ENCODE data around the gene LRRC47.

LRRC47 gene

DNA sequence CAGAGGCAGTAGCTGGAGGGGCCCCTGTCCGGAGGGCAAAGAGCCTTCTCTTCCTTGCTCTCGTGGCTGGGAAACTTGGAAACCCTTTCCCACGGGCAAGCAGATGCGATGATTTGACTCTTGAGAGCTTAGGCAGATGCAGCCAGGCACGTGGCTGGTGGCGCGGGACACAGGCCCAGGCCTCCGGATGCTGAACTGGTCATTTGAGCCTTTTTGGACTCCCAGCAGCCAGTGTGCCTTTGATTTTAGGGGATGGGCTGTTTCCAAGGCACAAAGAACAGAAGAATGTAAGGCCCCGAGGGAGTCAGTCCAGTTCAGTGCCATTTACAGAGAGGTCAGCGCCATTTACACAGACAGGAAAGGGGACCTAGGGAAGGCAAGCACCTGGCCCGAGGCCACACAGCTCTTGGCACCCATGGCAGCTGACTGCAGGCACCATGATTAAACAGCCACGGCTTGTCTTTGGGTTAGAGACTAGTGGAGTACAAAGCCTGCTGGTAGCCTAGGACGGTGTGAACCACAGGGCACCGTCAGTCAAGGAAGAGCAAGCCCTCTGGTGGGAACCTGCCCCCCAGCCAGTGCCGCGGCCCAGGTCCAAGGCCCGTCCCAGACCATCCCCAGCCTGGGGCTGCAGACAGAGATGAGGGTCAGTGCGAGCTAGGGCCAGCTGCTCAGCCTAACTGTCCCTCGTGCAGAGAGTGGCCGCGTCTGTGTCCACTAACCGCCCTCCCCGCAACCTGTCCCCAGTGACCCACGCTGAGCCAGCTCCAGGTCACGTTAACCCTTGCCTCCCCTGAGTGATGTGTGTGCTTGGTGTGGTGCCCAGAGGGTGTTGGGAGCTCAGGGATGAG is 64.5 kb downstream of the LRRC47 start:
- ATAC-seq, result no peak

DNA sequence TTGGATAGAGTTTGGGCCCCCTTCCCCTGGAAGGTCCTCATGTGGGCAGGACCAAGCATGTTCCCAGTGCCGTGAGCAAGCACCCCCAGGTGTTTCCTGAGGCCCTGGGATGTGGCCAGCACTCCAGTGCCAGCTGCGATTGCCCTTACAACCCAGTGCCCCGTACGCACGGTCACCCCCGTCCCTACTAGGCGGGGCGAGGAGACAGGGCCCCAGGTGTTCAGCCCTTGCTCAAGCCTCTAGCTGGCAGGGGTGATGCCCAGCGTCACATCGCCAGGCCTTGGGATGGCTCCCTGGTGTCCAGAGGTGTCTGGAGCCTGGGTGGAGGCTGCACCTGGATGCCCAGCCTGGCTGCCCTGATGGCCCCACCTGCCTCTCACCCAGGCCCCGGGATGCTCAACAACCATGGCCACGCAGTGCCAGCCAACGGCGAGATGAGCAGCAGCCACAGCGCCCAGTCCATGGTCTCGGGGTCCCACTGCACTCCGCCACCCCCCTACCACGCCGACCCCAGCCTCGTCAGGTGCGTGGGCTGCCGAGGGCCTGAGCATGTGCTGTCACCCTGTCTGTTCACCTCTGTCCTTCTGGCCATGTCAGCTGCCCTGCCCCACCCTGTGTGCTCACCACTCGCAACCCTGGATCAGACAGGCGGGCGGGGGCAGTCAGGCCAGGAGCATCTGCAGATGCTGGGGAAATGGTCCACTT is 65.6 kb downstream of the LRRC47 start:
- ATAC-seq, result no peak

GRCh38 chr1:3729594-3730542 is 66.4 kb downstream of the LRRC47 start:
- ATAC-seq, result no peak
